ENCODE measurements around the gene SH3RF3.

SH3RF3 gene

DNA sequence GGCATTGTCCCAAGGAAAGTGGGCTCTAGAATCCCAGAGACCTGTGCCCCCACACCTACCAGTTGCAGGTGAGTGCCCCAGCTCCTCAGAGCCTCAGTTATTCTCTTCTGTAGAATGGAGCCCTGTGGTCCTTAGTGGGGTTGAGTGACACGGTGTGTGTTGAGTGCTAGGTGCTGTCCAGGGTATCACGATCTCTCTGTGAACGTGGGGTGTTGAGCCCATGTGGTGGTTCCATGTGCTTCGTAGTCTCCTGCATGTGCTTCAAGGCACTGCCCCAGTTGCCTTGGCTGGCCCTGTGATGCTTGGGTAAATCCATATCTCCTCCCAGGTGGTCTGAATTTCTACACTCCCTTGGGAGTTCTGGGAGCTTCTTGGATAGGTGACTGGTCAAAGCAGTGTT is 54.9 kb downstream of the SH3RF3 start:
- Histone ChIP-seq H3K27ac (no peak overlapping the region), H3K79me2 (no peaks in the 10 kb centered on the region), H3K9ac (no peak overlapping the region), H3K4me1 (no peaks in the 10 kb centered on the region), H3K36me3 (ENCODE audit: control insufficient read depth, insufficient read depth, low read length) (no peaks in the 10 kb centered on the region), H2AFZ (no peak overlapping the region), H3K4me2 (ENCODE audit: low read length) (no peak overlapping the region), H3K27me3 (ENCODE audit: control insufficient read depth, insufficient read depth, low read length) (no peaks in the 10 kb centered on the region), H3K4me3 (ENCODE audit: low read depth, low read length) (no peak overlapping the region), H3K9me3 (ENCODE audit: control insufficient read depth, low read length) (no peaks in the 10 kb centered on the region)
- TF ChIP-seq, protein P1, sequence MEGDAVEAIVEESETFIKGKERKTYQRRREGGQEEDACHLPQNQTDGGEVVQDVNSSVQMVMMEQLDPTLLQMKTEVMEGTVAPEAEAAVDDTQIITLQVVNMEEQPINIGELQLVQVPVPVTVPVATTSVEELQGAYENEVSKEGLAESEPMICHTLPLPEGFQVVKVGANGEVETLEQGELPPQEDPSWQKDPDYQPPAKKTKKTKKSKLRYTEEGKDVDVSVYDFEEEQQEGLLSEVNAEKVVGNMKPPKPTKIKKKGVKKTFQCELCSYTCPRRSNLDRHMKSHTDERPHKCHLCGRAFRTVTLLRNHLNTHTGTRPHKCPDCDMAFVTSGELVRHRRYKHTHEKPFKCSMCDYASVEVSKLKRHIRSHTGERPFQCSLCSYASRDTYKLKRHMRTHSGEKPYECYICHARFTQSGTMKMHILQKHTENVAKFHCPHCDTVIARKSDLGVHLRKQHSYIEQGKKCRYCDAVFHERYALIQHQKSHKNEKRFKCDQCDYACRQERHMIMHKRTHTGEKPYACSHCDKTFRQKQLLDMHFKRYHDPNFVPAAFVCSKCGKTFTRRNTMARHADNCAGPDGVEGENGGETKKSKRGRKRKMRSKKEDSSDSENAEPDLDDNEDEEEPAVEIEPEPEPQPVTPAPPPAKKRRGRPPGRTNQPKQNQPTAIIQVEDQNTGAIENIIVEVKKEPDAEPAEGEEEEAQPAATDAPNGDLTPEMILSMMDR (IDR thresholded peaks at IDR 0.05) = no peak

DNA sequence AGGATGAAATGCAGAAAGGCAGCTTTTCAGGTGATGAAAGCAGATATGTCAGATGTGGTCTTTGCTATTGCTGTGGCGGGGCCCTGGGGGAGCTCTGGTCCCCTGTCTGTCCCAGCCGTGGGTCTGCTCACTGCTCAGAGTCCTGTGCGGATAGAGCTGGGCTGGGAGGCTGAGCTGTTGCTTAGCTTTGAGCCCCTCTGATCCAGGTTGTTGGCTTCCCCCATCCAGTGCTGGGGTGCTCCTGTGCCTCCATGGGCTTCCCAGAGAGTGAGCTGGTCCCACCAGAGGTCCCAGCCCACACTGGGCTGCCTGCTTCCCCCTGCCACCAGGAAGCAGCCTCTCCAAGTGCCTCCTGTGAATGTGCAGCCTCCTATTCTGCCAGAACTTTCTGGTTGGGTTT is 55.4 kb downstream of the SH3RF3 start:
- no peaks in the 10 kb centered on the region for H3K4me1 ChIP-seq
- no peak overlapping the region for H3K27ac ChIP-seq
- no peaks in the 10 kb centered on the region for H3K9me3 ChIP-seq (ENCODE audit: control insufficient read depth, low read length)
- no peak overlapping the region for H3K4me2 ChIP-seq (ENCODE audit: low read length)
- H3K4me3 ChIP-seq (ENCODE audit: low read depth, low read length) = no peak overlapping the region
- no peaks in the 10 kb centered on the region for H3K36me3 ChIP-seq (ENCODE audit: control insufficient read depth, insufficient read depth, low read length)
- no peaks in the 10 kb centered on the region for H3K79me2 ChIP-seq
- no peak overlapping the region for H2AFZ ChIP-seq
- H3K9ac ChIP-seq = no peak overlapping the region
- no peaks in the 10 kb centered on the region for H3K27me3 ChIP-seq (ENCODE audit: control insufficient read depth, insufficient read depth, low read length)
- TF ChIP-seq, protein P1 (IDR thresholded peaks at IDR 0.05) = no peak

DNA sequence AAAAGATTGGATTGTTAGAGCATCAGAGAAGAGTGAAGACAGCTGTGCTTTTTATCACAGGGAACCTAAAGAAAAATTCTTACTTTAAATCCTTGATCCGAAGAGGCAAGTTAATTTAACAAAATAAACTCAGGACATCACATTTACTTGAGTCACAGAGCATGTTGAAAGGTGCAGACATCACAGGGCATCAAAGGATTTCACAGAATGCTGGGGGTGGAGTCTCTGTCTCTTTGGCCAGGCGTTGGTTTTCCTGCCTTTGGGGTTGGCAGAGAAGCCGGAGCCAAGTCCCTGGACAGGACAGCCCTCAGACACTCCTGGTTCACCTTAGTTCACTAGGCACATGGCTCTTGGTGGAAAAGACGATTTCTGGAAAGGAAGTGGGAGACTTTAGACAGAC is 56.3 kb downstream of the SH3RF3 start:
- Histone ChIP-seq H3K9me3 (ENCODE audit: control insufficient read depth, low read length) (no peaks in the 10 kb centered on the region), H3K36me3 (ENCODE audit: control insufficient read depth, insufficient read depth, low read length) (no peaks in the 10 kb centered on the region), H3K9ac (no peak overlapping the region), H3K27ac (no peak overlapping the region), H3K27me3 (ENCODE audit: control insufficient read depth, insufficient read depth, low read length) (no peaks in the 10 kb centered on the region), H3K79me2 (no peaks in the 10 kb centered on the region), H3K4me3 (ENCODE audit: low read depth, low read length) (no peak overlapping the region), H2AFZ (no peak overlapping the region), H3K4me2 (ENCODE audit: low read length) (no peak overlapping the region), H3K4me1 (no peaks in the 10 kb centered on the region)
- TF ChIP-seq, protein P1 (IDR thresholded peaks at IDR 0.05) = no peak

DNA sequence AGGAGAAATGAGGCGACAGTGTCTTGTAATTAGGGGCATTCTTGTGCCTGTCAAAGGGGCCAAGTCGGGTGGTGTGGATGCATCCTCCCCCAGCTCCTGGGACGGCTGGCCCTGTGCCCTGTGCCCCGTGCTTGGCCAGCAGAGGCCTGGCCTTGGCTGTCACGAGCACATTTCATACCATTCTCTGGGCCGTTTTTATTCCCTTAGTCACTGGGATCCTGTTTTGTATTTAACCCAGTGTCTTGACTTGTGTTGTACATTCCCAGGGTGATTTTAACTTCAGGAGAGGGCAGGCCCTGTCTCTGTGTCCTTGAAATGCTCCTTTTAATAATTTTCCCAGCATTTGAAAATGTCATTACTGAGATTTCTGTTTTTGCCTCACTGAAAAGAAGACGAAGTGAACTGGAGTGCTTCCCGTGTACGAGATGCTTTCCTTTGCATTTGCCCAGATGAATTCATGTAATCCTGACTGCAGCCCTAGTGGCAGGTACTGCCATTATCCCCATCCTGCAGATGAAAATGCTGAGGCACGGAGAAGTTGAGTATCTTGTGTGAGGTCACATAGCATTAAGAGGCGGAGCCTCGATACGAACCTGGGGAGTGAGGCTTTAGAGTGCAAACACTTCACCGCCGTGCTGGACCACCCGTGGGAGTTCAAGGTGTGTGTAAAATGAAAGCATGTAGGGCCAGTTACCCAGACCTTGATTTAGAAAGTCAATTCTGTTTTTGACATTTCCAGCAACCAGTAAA is 57.0 kb downstream of the SH3RF3 start:
- TF ChIP-seq, protein P1 (IDR thresholded peaks at IDR 0.05) = no peak
- Histone ChIP-seq H2AFZ (no peak overlapping the region), H3K9me3 (ENCODE audit: control insufficient read depth, low read length) (no peaks in the 10 kb centered on the region), H3K36me3 (ENCODE audit: control insufficient read depth, insufficient read depth, low read length) (no peaks in the 10 kb centered on the region), H3K79me2 (no peaks in the 10 kb centered on the region), H3K27ac (no peak overlapping the region), H3K4me2 (ENCODE audit: low read length) (no peak overlapping the region), H3K27me3 (ENCODE audit: control insufficient read depth, insufficient read depth, low read length) (no peaks in the 10 kb centered on the region), H3K4me1 (no peaks in the 10 kb centered on the region), H3K4me3 (ENCODE audit: low read depth, low read length) (no peak overlapping the region), H3K9ac (no peak overlapping the region)

DNA sequence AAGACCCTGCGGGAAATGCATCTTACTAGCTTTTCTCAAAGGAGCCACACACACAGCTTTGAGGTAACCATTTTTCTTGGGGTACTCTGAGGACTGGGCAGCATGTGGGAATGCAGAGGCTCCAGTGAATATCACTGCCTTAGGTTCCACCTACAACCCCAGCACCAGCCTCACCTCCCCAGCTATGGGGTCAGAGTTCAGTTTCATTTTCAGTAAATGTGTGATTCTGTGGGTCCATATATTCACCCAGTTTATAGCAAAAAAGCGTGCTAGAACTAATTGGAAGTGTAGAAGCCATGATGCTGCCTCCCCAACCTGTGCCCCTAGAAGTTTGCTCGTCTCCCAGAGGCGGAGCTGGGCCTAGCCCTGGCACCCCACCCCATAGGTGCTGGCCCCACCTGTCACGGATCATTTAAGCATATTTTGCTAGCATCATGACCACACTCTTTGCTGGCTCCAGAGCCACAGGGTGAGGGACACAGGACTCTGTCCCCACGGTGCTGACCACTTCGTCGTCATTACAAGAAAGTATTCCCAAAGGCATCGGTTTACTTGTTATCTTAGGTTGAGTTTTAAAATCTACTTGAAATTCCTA is 57.7 kb downstream of the SH3RF3 start:
- no peak overlapping the region for H3K9ac ChIP-seq
- H3K36me3 ChIP-seq (ENCODE audit: control insufficient read depth, insufficient read depth, low read length) = no peaks in the 10 kb centered on the region
- H3K27ac ChIP-seq = no peak overlapping the region
- TF ChIP-seq, protein P1 (IDR thresholded peaks at IDR 0.05) = no peak
- H3K27me3 ChIP-seq (ENCODE audit: control insufficient read depth, insufficient read depth, low read length) = no peaks in the 10 kb centered on the region
- no peak overlapping the region for H3K4me3 ChIP-seq (ENCODE audit: low read depth, low read length)
- no peaks in the 10 kb centered on the region for H3K79me2 ChIP-seq
- H3K4me1 ChIP-seq = no peaks in the 10 kb centered on the region
- H3K9me3 ChIP-seq (ENCODE audit: control insufficient read depth, low read length) = no peaks in the 10 kb centered on the region
- no peak overlapping the region for H2AFZ ChIP-seq
- no peak overlapping the region for H3K4me2 ChIP-seq (ENCODE audit: low read length)
